ENCODE data around the gene ACTN3. TPM values are rescaled to one million over a fixed set of nuclear protein-coding genes. Genes with fewer than 3 reads are reported as not detected.
"Not testable (repeated sequence)": the region's sequence is repeated elsewhere in the genome, so short reads cannot be mapped to it uniquely, and the experiment has no call there.

The ACTN3 gene
- polyA plus RNA-seq, 2 donors = 0.02 TPM

- no peaks in the 10 kb centered on the region for H3K9me3 ChIP-seq (ENCODE audit: control insufficient read depth in 2 of 2, insufficient read depth in 1 of 2, low read depth in 1 of 2, low read length in 1 of 2)
- no peaks in the 10 kb centered on the region for H3K27me3 ChIP-seq (ENCODE audit: control insufficient read depth in 1 of 2, insufficient read depth in 2 of 2, low read length in 2 of 2)
- WGBS, 2 donors = 93 to 95% methylated on average over 6 of the region's 6 CpGs
- H3K36me3 ChIP-seq (ENCODE audit: control insufficient read depth in 2 of 2, insufficient read depth in 2 of 2, low read length in 1 of 2) = peaks cover 9 to 28% of the 10 kb centered on the region in 2 donors
- H3K4me1 ChIP-seq (ENCODE audit: control insufficient read depth in 2 of 2, insufficient read depth in 2 of 2, low read length in 1 of 2) = peaks cover 0 to 9% of the 10 kb centered on the region in 2 donors
- no peak overlapping the region for H3K27ac ChIP-seq (ENCODE audit: low read depth in 2 of 2, low read length in 1 of 2)
- no peak overlapping the region for H3K4me3 ChIP-seq (ENCODE audit: low read depth in 1 of 2, low read length in 2 of 2)
Observed at GRCh38 chr11:66603072-66603471, 56.4 kb downstream of the ACTN3 start.

GRCh38 chr11:66604155-66604554 lies 57.5 kb downstream of the ACTN3 start:
- Histone ChIP-seq H3K9me3 (ENCODE audit: control insufficient read depth in 2 of 2, insufficient read depth in 1 of 2, low read depth in 1 of 2, low read length in 1 of 2) (no peaks in the 10 kb centered on the region), H3K36me3 (ENCODE audit: control insufficient read depth in 2 of 2, insufficient read depth in 2 of 2, low read length in 1 of 2) (peaks cover 9 to 25% of the 10 kb centered on the region in 2 donors), H3K4me1 (ENCODE audit: control insufficient read depth in 2 of 2, insufficient read depth in 2 of 2, low read length in 1 of 2) (peaks cover 0 to 9% of the 10 kb centered on the region in 2 donors), H3K27me3 (ENCODE audit: control insufficient read depth in 1 of 2, insufficient read depth in 2 of 2, low read length in 2 of 2) (no peaks in the 10 kb centered on the region), H3K27ac (ENCODE audit: low read depth in 2 of 2, low read length in 1 of 2) (no peak overlapping the region), H3K4me3 (ENCODE audit: low read depth in 1 of 2, low read length in 2 of 2) (no peak overlapping the region)
- 78 to 90% methylated on average over 5 of the region's 5 CpGs for WGBS, 2 donors

DNA sequence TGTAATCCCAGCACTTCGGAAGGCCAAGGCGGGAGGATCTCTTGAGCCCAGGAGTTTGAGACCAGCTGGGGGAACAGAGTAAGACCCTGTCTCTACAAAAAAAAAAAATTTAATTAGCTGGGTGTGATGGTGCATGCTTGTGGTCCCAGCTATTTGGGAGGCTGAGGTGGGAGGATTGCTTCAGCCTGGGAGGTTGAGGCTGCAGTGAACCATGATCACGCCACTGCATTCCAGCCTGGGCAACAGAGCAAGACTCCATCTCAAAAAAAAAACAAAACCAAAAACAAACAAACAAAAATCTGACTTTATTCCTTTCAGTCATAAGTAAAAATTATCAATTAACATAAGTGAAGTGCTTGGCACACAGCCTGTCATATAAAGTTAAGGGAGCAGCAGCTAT lies 59.9 kb downstream of the ACTN3 start:
- Histone ChIP-seq H3K36me3 (ENCODE audit: control insufficient read depth in 2 of 2, insufficient read depth in 2 of 2, low read length in 1 of 2) (peaks cover 2 to 17% of the 10 kb centered on the region in 2 donors), H3K27ac (ENCODE audit: low read depth in 2 of 2, low read length in 1 of 2) (peak overlapping the region; percentile 69 to 77)
- not testable (repeated sequence) for H3K27me3 ChIP-seq (ENCODE audit: control insufficient read depth in 1 of 2, insufficient read depth in 2 of 2, low read length in 2 of 2); H3K9me3 ChIP-seq (ENCODE audit: control insufficient read depth in 2 of 2, insufficient read depth in 1 of 2, low read depth in 1 of 2, low read length in 1 of 2); H3K4me3 ChIP-seq (ENCODE audit: low read depth in 1 of 2, low read length in 2 of 2); H3K4me1 ChIP-seq (ENCODE audit: control insufficient read depth in 2 of 2, insufficient read depth in 2 of 2, low read length in 1 of 2)
- 91 to 94% methylated on average over 3 of the region's 3 CpGs for WGBS, 2 donors

DNA sequence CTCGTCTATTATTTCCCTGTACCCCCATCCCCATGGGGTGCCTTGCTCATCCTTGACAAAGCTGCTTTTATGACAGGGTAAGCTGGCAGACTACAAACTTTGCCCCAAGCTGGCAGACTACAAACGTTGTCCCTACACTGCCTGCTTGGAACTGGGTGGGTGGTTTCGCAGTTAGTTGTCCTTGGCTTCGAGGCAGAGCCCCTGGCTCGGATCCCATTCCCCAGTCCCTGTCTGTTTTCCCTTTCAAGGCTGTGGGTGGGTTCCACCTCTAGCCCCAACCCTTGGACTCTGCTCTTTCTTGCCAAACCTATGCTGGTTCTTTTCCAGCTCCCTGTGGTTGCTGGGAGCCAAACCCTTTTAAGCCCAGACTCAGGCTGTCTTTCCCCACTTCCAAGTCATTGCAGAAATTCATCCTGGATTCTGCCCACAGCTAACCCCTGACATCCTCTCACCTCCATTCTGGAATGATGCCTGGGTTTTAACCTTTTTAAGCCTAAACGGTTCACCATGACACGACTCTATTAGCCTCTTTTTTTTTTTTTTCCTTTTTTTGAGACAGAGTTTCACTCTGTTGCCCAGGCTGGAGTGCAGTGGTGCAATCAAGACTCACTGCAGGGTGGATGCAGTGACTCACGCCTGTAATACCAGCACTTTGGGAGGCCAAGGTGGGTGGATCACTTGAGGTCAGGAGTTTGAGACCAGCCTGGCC lies 60.6 kb downstream of the ACTN3 start:
- no peak overlapping the region for H3K4me3 ChIP-seq (ENCODE audit: low read depth in 1 of 2, low read length in 2 of 2)
- H3K9me3 ChIP-seq (ENCODE audit: control insufficient read depth in 2 of 2, insufficient read depth in 1 of 2, low read depth in 1 of 2, low read length in 1 of 2) = no peaks in the 10 kb centered on the region
- H3K4me1 ChIP-seq (ENCODE audit: control insufficient read depth in 2 of 2, insufficient read depth in 2 of 2, low read length in 1 of 2) = peaks cover 0 to 6% of the 10 kb centered on the region in 2 donors
- peak overlapping the region; percentile 69 to 77 for H3K27ac ChIP-seq (ENCODE audit: low read depth in 2 of 2, low read length in 1 of 2)
- 23 to 26% methylated on average over 8 of the region's 8 CpGs for WGBS, 2 donors
- H3K27me3 ChIP-seq (ENCODE audit: control insufficient read depth in 1 of 2, insufficient read depth in 2 of 2, low read length in 2 of 2) = no peaks in the 10 kb centered on the region
- peaks cover 2 to 17% of the 10 kb centered on the region in 2 donors for H3K36me3 ChIP-seq (ENCODE audit: control insufficient read depth in 2 of 2, insufficient read depth in 2 of 2, low read length in 1 of 2)

- H3K36me3 ChIP-seq (ENCODE audit: control insufficient read depth in 2 of 2, insufficient read depth in 2 of 2, low read length in 1 of 2) = peaks cover 2 to 12% of the 10 kb centered on the region in 2 donors
- no peaks in the 10 kb centered on the region for H3K9me3 ChIP-seq (ENCODE audit: control insufficient read depth in 2 of 2, insufficient read depth in 1 of 2, low read depth in 1 of 2, low read length in 1 of 2)
- no peaks in the 10 kb centered on the region for H3K27me3 ChIP-seq (ENCODE audit: control insufficient read depth in 1 of 2, insufficient read depth in 2 of 2, low read length in 2 of 2)
- H3K4me1 ChIP-seq (ENCODE audit: control insufficient read depth in 2 of 2, insufficient read depth in 2 of 2, low read length in 1 of 2) = peaks cover 0 to 2% of the 10 kb centered on the region in 2 donors
- no peak overlapping the region for H3K4me3 ChIP-seq (ENCODE audit: low read depth in 1 of 2, low read length in 2 of 2)
- no peak overlapping the region for H3K27ac ChIP-seq (ENCODE audit: low read depth in 2 of 2, low read length in 1 of 2)
- 75 to 76% methylated on average over 4 of the region's 4 CpGs for WGBS, 2 donors
Observed at GRCh38 chr11:66609721-66610617, 63.3 kb downstream of the ACTN3 start.

DNA sequence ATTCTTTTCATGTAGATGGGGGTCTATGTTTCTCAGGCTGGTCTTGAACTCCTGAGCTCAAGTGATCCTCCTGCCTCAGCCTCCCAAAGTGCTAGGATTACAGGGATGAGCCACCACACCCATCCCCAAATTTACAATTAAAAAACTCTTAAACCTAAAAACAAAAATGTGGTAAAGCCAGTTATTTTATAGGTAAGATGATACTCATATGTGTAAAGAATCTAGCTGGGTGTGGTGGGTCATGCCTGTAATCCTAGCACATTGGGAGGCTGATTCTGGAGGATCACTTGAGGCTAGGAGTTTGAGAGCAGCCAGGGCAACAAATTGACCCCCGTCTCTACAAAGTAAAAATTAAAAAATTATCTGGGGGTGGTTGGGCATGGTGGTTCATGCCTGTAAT lies 65.8 kb downstream of the ACTN3 start:
- WGBS, 2 donors = 92 to 95% methylated on average over 1 of the region's 1 CpG
- H3K27me3 ChIP-seq (ENCODE audit: control insufficient read depth in 1 of 2, insufficient read depth in 2 of 2, low read length in 2 of 2) = no peaks in the 10 kb centered on the region
- H3K27ac ChIP-seq (ENCODE audit: low read depth in 2 of 2, low read length in 1 of 2) = no peak overlapping the region
- H3K9me3 ChIP-seq (ENCODE audit: control insufficient read depth in 2 of 2, insufficient read depth in 1 of 2, low read depth in 1 of 2, low read length in 1 of 2) = peaks cover 0 to 2% of the 10 kb centered on the region in 2 donors
- no peak overlapping the region for H3K4me3 ChIP-seq (ENCODE audit: low read depth in 1 of 2, low read length in 2 of 2)
- H3K36me3 ChIP-seq (ENCODE audit: control insufficient read depth in 2 of 2, insufficient read depth in 2 of 2, low read length in 1 of 2) = no peaks in the 10 kb centered on the region
- no peaks in the 10 kb centered on the region for H3K4me1 ChIP-seq (ENCODE audit: control insufficient read depth in 2 of 2, insufficient read depth in 2 of 2, low read length in 1 of 2)

Other genes with a start within 250 kb of the ACTN3 start
- 1 to 10 TPM; 1.4 to 3.3 TPM for gene CD248, start 229.9 kb upstream of the ACTN3 start, polyA plus RNA-seq
- gene RIN1, start 210.5 kb upstream of the ACTN3 start, polyA plus RNA-seq = 10 to 100 TPM; 18.1 to 27.3 TPM
- gene BRMS1, start 201.8 kb upstream of the ACTN3 start, polyA plus RNA-seq = 10 to 100 TPM; 44.1 to 49.9 TPM
- gene B4GAT1, start 199.3 kb upstream of the ACTN3 start, polyA plus RNA-seq = 1 to 10 TPM; 4.9 to 7.0 TPM
- 1 to 10 TPM; 4.7 to 7.8 TPM for gene SLC29A2, start 175.1 kb upstream of the ACTN3 start, polyA plus RNA-seq
- under 1 TPM; 0.16 to 0.31 TPM for gene NPAS4, start 125.9 kb upstream of the ACTN3 start, polyA plus RNA-seq
- 10 to 100 TPM; 27.2 to 51.1 TPM for gene MRPL11, start 108.1 kb upstream of the ACTN3 start, polyA plus RNA-seq
- gene PELI3, start 80.0 kb upstream of the ACTN3 start, polyA plus RNA-seq = 1 to 10 TPM; 5.5 to 7.8 TPM
- gene DPP3, start 66.5 kb upstream of the ACTN3 start, polyA plus RNA-seq = 10 to 100 TPM; 16.3 to 29.6 TPM
- gene BBS1, start 36.3 kb upstream of the ACTN3 start, polyA plus RNA-seq = 10 to 100 TPM in 1 of 2 donors, 1 to 10 TPM in 1; 9.3 to 15.3 TPM
- 1 to 10 TPM; 5.9 to 6.0 TPM for gene ZDHHC24, start 855 bp upstream of the ACTN3 start, polyA plus RNA-seq
- gene CTSF, start 21.7 kb downstream of the ACTN3 start, polyA plus RNA-seq = 10 to 100 TPM in 1 of 2 donors, 1 to 10 TPM in 1; 4.2 to 10.2 TPM
- under 1 TPM; 0.09 to 0.12 TPM for gene CCDC87, start 46.2 kb downstream of the ACTN3 start, polyA plus RNA-seq
- gene CCS, start 46.3 kb downstream of the ACTN3 start, polyA plus RNA-seq = 10 to 100 TPM; 27.9 to 39.8 TPM
- gene RBM14, start 69.7 kb downstream of the ACTN3 start, polyA plus RNA-seq = 10 to 100 TPM; 20.6 to 34.2 TPM
- gene RBM4, start 91.8 kb downstream of the ACTN3 start, polyA plus RNA-seq = 10 to 100 TPM; 54.6 to 80.8 TPM
- 10 to 100 TPM; 12.0 to 12.8 TPM for gene RBM4B, start 131.0 kb downstream of the ACTN3 start, polyA plus RNA-seq
- gene SPTBN2, start 182.3 kb downstream of the ACTN3 start, polyA plus RNA-seq = 10 to 100 TPM; 61.3 to 63.4 TPM

Data from esophagus (tissue), 2 donors.